LNCaP clone FGC (cell line): ENCODE measurements around the gene BTBD6.

Source experiments
- DNase-seq: peaks from one replicate; pipeline ENCODE4 v3.0.0-alpha.2; 2011; ENCODE audit warnings: low read depth
- H3K4me3 ChIP-seq: 2 replicates; pipeline ENCODE4 v1.5.1; 2011; ENCODE audit warnings: mild to moderate bottlenecking, low read depth, low read length, control low read depth
- CTCF ChIP-seq: IDR thresholded peaks from 2 replicates; pipeline ENCODE4 v1.5.1; 2012; ENCODE audit warnings: mild to moderate bottlenecking; ENCODE audit not compliant: control insufficient read depth, insufficient read depth; ENCODE audit errors: extremely low read depth

Gene BTBD6

GRCh38 chr14:105210266-105211025 lies 37.9 kb upstream of the BTBD6 start:
- H3K4me3 ChIP-seq = no peak overlapping the region
- no peak for DNase-seq
- TF ChIP-seq CTCF = no peak

GRCh38 chr14:105211086-105211757 lies 37.1 kb upstream of the BTBD6 start:
- TF ChIP-seq CTCF = no peak
- DNase-seq = no peak
- H3K4me3 ChIP-seq = no peak overlapping the region

- H3K4me3 ChIP-seq = no peak overlapping the region
- no peak for TF ChIP-seq CTCF
- no peak for DNase-seq
Measured at GRCh38 chr14:105211758-105212089, 36.6 kb upstream of the BTBD6 start.

- TF ChIP-seq CTCF = no peak
- no peak overlapping the region for H3K4me3 ChIP-seq
- DNase-seq = no peak
Measured at GRCh38 chr14:105212541-105213300, 35.6 kb upstream of the BTBD6 start.

- no peak for TF ChIP-seq CTCF
- DNase-seq = no peak
- no peak overlapping the region for H3K4me3 ChIP-seq
Measured at GRCh38 chr14:105213361-105213760, 35.0 kb upstream of the BTBD6 start.

- H3K4me3 ChIP-seq = no peak overlapping the region
- DNase-seq = no peak
- TF ChIP-seq CTCF = no peak
Measured at GRCh38 chr14:105214324-105214915, 33.9 kb upstream of the BTBD6 start.
